Loucy (cell line): Measurements from ENCODE around the gene CEP72.

Experiments
- H2AFZ ChIP-seq: fragments of 200-600 bp; sonication (generic); 2 replicates; pipeline ENCODE4 v1.6.0; 2016; ENCODE audit warnings: antibody characterized with exemption, mild to moderate bottlenecking, low read length, moderate library complexity
- H3F3A ChIP-seq: fragments of 200-600 bp; 2 replicates; pipeline ENCODE4 v1.6.0; 2016; ENCODE audit warnings: antibody characterized with exemption, low read depth, mild to moderate bottlenecking
- H3K27me3 ChIP-seq: fragments of 200-600 bp; sonication (generic); 2 replicates; pipeline ENCODE4 v1.6.1; 2014; ENCODE audit warnings: low read length, mild to moderate bottlenecking; ENCODE audit not compliant: insufficient read depth, poor library complexity, severe bottlenecking
- H3K36me3 ChIP-seq: fragments of 200-600 bp; sonication (generic); 2 replicates; pipeline ENCODE4 v1.6.1; 2016; ENCODE audit warnings: low read length; ENCODE audit not compliant: insufficient read depth
- H3K4me1 ChIP-seq: fragments of 200-600 bp; sonication (generic); 2 replicates; pipeline ENCODE4 v1.5.1; 2014; ENCODE audit warnings: low read length, mild to moderate bottlenecking; ENCODE audit not compliant: insufficient read depth, poor library complexity, severe bottlenecking
- H3K4me2 ChIP-seq: fragments of 200-600 bp; sonication (generic); 2 replicates; pipeline ENCODE4 v1.6.0; 2014; ENCODE audit warnings: antibody characterized with exemption, low read length, low read depth, mild to moderate bottlenecking; ENCODE audit not compliant: poor library complexity, severe bottlenecking
- H3K4me3 ChIP-seq: fragments of 200-600 bp; sonication (generic); 2 replicates; pipeline ENCODE4 v1.5.1; 2014; ENCODE audit warnings: low read length, mild to moderate bottlenecking, mixed read lengths; ENCODE audit not compliant: poor library complexity, severe bottlenecking
- H3K79me2 ChIP-seq: fragments of 200-600 bp; sonication (generic); 2 replicates; pipeline ENCODE4 v1.6.1; 2014; ENCODE audit warnings: low read length; ENCODE audit not compliant: insufficient read depth
- H3K9ac ChIP-seq: fragments of 200-600 bp; sonication (generic); 2 replicates; pipeline ENCODE4 v1.6.0; 2014; ENCODE audit warnings: mild to moderate bottlenecking, low read depth, low read length, moderate library complexity; ENCODE audit not compliant: poor library complexity, severe bottlenecking
- H3K9me2 ChIP-seq: fragments of 200-600 bp; sonication (generic); replicated peaks from 2 replicates; pipeline ENCODE4 v1.6.1; 2016; ENCODE audit warnings: low read depth, low read length, mixed read lengths
- H3K9me3 ChIP-seq: fragments of 200-600 bp; sonication (generic); 2 replicates; pipeline ENCODE4 v1.6.1; 2014; ENCODE audit warnings: mild to moderate bottlenecking, antibody characterized with exemption, low read length, low read depth; ENCODE audit not compliant: insufficient read depth
- H4K20me1 ChIP-seq: fragments of 200-600 bp; sonication (generic); 2 replicates; pipeline ENCODE4 v1.6.0; 2014; ENCODE audit warnings: antibody characterized with exemption, low read length, mild to moderate bottlenecking; ENCODE audit not compliant: insufficient read depth, poor library complexity, severe bottlenecking
- CTCF ChIP-seq: fragments of 200-600 bp; sonication (generic); conservative IDR thresholded peaks from 2 replicates; pipeline ENCODE4 v1.5.1; 2014; ENCODE audit warnings: mild to moderate bottlenecking, antibody characterized with exemption, low read length
- EZH2phosphoT487 ChIP-seq: fragments of 200-600 bp; IDR thresholded peaks from 2 replicates; pipeline ENCODE4 v1.6.1; 2018; ENCODE audit warnings: antibody characterized with exemption, mild to moderate bottlenecking, moderate library complexity, borderline replicate concordance

CEP72 gene

GRCh38 chr5:674630-675011, 62.5 kb downstream of the CEP72 start:
- TF ChIP-seq EZH2phosphoT487 (no peak), CTCF (no peak)
- Histone ChIP-seq H3K4me2 (no peak overlapping the region), H3K36me3 (no peaks in the 10 kb centered on the region), H3K4me3 (no peak overlapping the region), H3K9ac (no peak overlapping the region), H2AFZ (no peak overlapping the region), H3K79me2 (no peaks in the 10 kb centered on the region), H3F3A (no peaks in the 10 kb centered on the region), H3K9me3 (no peaks in the 10 kb centered on the region), H3K9me2 (no peaks in the 10 kb centered on the region), H4K20me1 (no peaks in the 10 kb centered on the region), H3K27me3 (no peaks in the 10 kb centered on the region), H3K4me1 (no peaks in the 10 kb centered on the region)

- no peaks in the 10 kb centered on the region for H4K20me1 ChIP-seq
- H3K79me2 ChIP-seq, result no peaks in the 10 kb centered on the region
- TF ChIP-seq CTCF, result no peak
- no peak for TF ChIP-seq EZH2phosphoT487
- no peaks in the 10 kb centered on the region for H3K4me1 ChIP-seq
- no peaks in the 10 kb centered on the region for H3F3A ChIP-seq
- no peaks in the 10 kb centered on the region for H3K36me3 ChIP-seq
- H3K4me3 ChIP-seq, result no peak overlapping the region
- H2AFZ ChIP-seq, result no peak overlapping the region
- no peaks in the 10 kb centered on the region for H3K9me2 ChIP-seq
- no peaks in the 10 kb centered on the region for H3K9me3 ChIP-seq
- no peak overlapping the region for H3K9ac ChIP-seq
- no peak overlapping the region for H3K4me2 ChIP-seq
- no peaks in the 10 kb centered on the region for H3K27me3 ChIP-seq
Measured at GRCh38 chr5:675111-675870, 63.2 kb downstream of the CEP72 start.

GRCh38 chr5:675871-676698, 63.9 kb downstream of the CEP72 start:
- Histone ChIP-seq H3K9me3 (no peaks in the 10 kb centered on the region), H3K4me3 (no peak overlapping the region), H3K27me3 (no peaks in the 10 kb centered on the region), H4K20me1 (no peaks in the 10 kb centered on the region), H3K9ac (no peak overlapping the region), H2AFZ (no peak overlapping the region), H3K79me2 (no peaks in the 10 kb centered on the region), H3K4me1 (no peaks in the 10 kb centered on the region), H3K36me3 (no peaks in the 10 kb centered on the region), H3F3A (no peaks in the 10 kb centered on the region), H3K9me2 (no peaks in the 10 kb centered on the region), H3K4me2 (no peak overlapping the region)
- TF ChIP-seq CTCF, result no peak
- no peak for TF ChIP-seq EZH2phosphoT487
